Measurements from ENCODE around the gene REX1BD. TPM values are rescaled to one million over a fixed set of nuclear protein-coding genes. Genes with fewer than 3 reads are reported as not detected.

The REX1BD gene
- total and polyA plus RNA-seq, 2 of the 13 experiments (the other 11 are each of a cell fraction or from before 2014, with no cell fraction given), result 7.5 to 25.4 TPM

GRCh38 chr19:18588611-18589379 is at the start of gene REX1BD (continued):
- TF ChIP-seq PHF5A (CRISPR knock-in tag; IDR thresholded peaks at IDR 0.05; ENCODE audit: low read depth, unreplicated experiment) (no peak), SP5 (CRISPR knock-in tag; IDR thresholded peaks at IDR 0.05; ENCODE audit: borderline replicate concordance, low read depth) (peak; percentile 66), ZNF33B (CRISPR knock-in tag; IDR thresholded peaks at IDR 0.05) (peak; percentile 65), ZBTB26 (CRISPR knock-in tag; IDR thresholded peaks at IDR 0.05; ENCODE audit: borderline replicate concordance) (no peak), CAMTA2 (CRISPR knock-in tag; IDR thresholded peaks at IDR 0.05; ENCODE audit: borderline replicate concordance) (no peak), ZNF468 (CRISPR knock-in tag; IDR thresholded peaks at IDR 0.05) (no peak), ZNF367 (CRISPR knock-in tag; IDR thresholded peaks at IDR 0.05; ENCODE audit: borderline replicate concordance) (no peak), ZNF205 (CRISPR knock-in tag; IDR thresholded peaks at IDR 0.05) (0 out of 2 replicates have a peak, but pooled peaks have one; percentile 43), FOXJ3 (CRISPR knock-in tag; IDR thresholded peaks at IDR 0.05; ENCODE audit: borderline replicate concordance) (no peak), PRMT3 (CRISPR knock-in tag; IDR thresholded peaks at IDR 0.05; ENCODE audit: borderline replicate concordance, low read depth) (no peak), NFIB (CRISPR knock-in tag; IDR thresholded peaks at IDR 0.05; ENCODE audit: borderline replicate concordance) (no peak), HMGA1 (CRISPR knock-in tag; conservative IDR thresholded peaks at IDR 0.05) (no peak), GABPB1 (CRISPR knock-in tag; IDR thresholded peaks at IDR 0.05) (peak; percentile 91), ZNF251 (CRISPR knock-in tag; IDR thresholded peaks at IDR 0.05) (0 out of 2 replicates have a peak, but pooled peaks have one; percentile 81), HNRNPLL (IDR thresholded peaks at IDR 0.05; ENCODE audit: low read depth, low read length, poor library complexity, severe bottlenecking) (peak; percentile 84), ZNF256 (CRISPR knock-in tag; conservative IDR thresholded peaks at IDR 0.05) (no peak; the same call in 1 of the 2 replicates), ZNF3 (CRISPR knock-in tag; IDR thresholded peaks at IDR 0.05) (peak; percentile 92), CSRNP2 (CRISPR knock-in tag; conservative IDR thresholded peaks at IDR 0.05; ENCODE audit: low read depth) (no peak), DNMT3B (CRISPR knock-in tag; conservative IDR thresholded peaks at IDR 0.05) (no peak), ZNF33A (CRISPR knock-in tag; IDR thresholded peaks at IDR 0.05; ENCODE audit: borderline replicate concordance) (no peak), GPN1 (CRISPR knock-in tag; IDR thresholded peaks at IDR 0.05; ENCODE audit: borderline replicate concordance) (no peak), CENPX (CRISPR knock-in tag; IDR thresholded peaks at IDR 0.05) (no peak), ARID2 (CRISPR knock-in tag; IDR thresholded peaks at IDR 0.05; ENCODE audit: borderline replicate concordance) (no peak), KDM5B (CRISPR knock-in tag; IDR thresholded peaks at IDR 0.05; ENCODE audit: borderline replicate concordance) (no peak), SOX13 (IDR thresholded peaks at IDR 0.05) (no peak), SOX13 (CRISPR knock-in tag; conservative IDR thresholded peaks at IDR 0.05 in 1 of 2, IDR thresholded peaks at IDR 0.05 in 1 of 2) (no peak), DPF2 (CRISPR knock-in tag; IDR thresholded peaks at IDR 0.05; ENCODE audit: borderline replicate concordance, low read depth) (peak; percentile 22; the same call in 1 of the 2 replicates), ZNF432 (CRISPR knock-in tag; IDR thresholded peaks at IDR 0.05; ENCODE audit: borderline replicate concordance) (no peak), DRAP1 (CRISPR knock-in tag; IDR thresholded peaks at IDR 0.05) (peak; percentile 65)
